A549 (cell line): ENCODE results near the gene LOXL3. TPM values are rescaled to one million over a fixed set of nuclear protein-coding genes. Genes with fewer than 3 reads are reported as not detected.
"Not testable (repeated sequence)": the region's sequence is repeated elsewhere in the genome, so short reads cannot be mapped to it uniquely, and the experiment has no call there.

Source experiments
- ATAC-seq, 2 experiments: fragments of 200-7000 bp in 1 of 2; fragments of >200 bp in 1 of 2; cut with Nextera tagmentation in 1 of 2; cut with Tn5 transposase in 1 of 2; 3 replicates each; pipeline versions ENCODE4 v1.8.0 to v1.9.1; 2018 to 2020; ENCODE audit warnings: mild to moderate bottlenecking in 1 of 2, moderate library complexity in 1 of 2
- CTCF ChIA-PET: fragments of 300-600 bp; sonication (Branson Sonifier 250); formaldehyde crosslinking; extraction: SDS; loops from one replicate; lab custom pipeline; 2021; ENCODE audit warnings: antibody characterized with exemption, inconsistent platforms; lab: Yijun Ruan, JAX
- POLR2A ChIA-PET: fragments of 350-600 bp; formaldehyde crosslinking; extraction: SDS; loops from one replicate; lab custom pipeline; 2021; ENCODE audit warnings: antibody characterized with exemption, inconsistent platforms; lab: Yijun Ruan, JAX
- DNase-seq, 2 experiments: peaks; one replicate each; pipeline versions ENCODE4 v3.0.0 to v3.0.0-alpha.2; 2011 to 2016; ENCODE audit warnings: low read depth in 1 of 2, low spot score in 1 of 2
- FAIRE-seq: peaks from 2 replicates; lab custom pipeline; 2011; peaks lifted over from hg19 to GRCh38; lab: Jason Lieb, UNC
- H3K27ac ChIP-seq, 2 experiments: fragments of >200 bp; sonication (Bioruptor Twin); formaldehyde crosslinking; 3 replicates each; pipeline ENCODE4 v1.5.1; 2016 to 2017
- H3K4me1 ChIP-seq: fragments of >200 bp; sonication (Bioruptor Twin); formaldehyde crosslinking; 3 replicates; pipeline ENCODE4 v1.6.1; 2016
- H3K4me2 ChIP-seq: fragments of >200 bp; sonication (Bioruptor Twin); formaldehyde crosslinking; 3 replicates; pipeline ENCODE4 v1.6.1; 2016
- H3K4me3 ChIP-seq: fragments of >200 bp; sonication (Bioruptor Twin); formaldehyde crosslinking; 3 replicates; pipeline ENCODE4 v1.5.1; 2016
- H3K9me3 ChIP-seq: fragments of >200 bp; sonication (Bioruptor Twin); formaldehyde crosslinking; 3 replicates; pipeline ENCODE4 v1.6.1; 2016
- CBX2 ChIP-seq: fragments of 200-600 bp; sonication (generic); IDR thresholded peaks from 2 replicates; pipeline ENCODE4 v1.6.1; 2016; ENCODE audit warnings: low read depth, mild to moderate bottlenecking, borderline replicate concordance
- CHD4 ChIP-seq: fragments of 200-600 bp; sonication (generic); IDR thresholded peaks from 2 replicates; pipeline ENCODE4 v1.6.1; 2016; ENCODE audit warnings: antibody characterized with exemption, mild to moderate bottlenecking, borderline replicate concordance
- EHMT2 ChIP-seq: fragments of 200-600 bp; sonication (generic); IDR thresholded peaks from 2 replicates; pipeline ENCODE4 v1.6.1; 2016; ENCODE audit warnings: antibody characterized with exemption, low read depth, mild to moderate bottlenecking, moderate library complexity
- GATA3 ChIP-seq: IDR thresholded peaks from 2 replicates; pipeline ENCODE4 v1.6.1; 2012; ENCODE audit warnings: borderline replicate concordance
- HDAC2 ChIP-seq: fragments of 200-600 bp; sonication (generic); IDR thresholded peaks from 2 replicates; pipeline ENCODE4 v1.6.1; 2016
- HOXB13 ChIP-seq: fragments of 250-450 bp; sonication (Bioruptor Pico); IDR thresholded peaks from 2 replicates; pipeline ENCODE4 v1.5.0; 2020; ENCODE audit warnings: low read depth, mild to moderate bottlenecking, moderate library complexity
- JUN ChIP-seq, 2 experiments: fragments of >200 bp; sonication (Bioruptor Twin); formaldehyde crosslinking; IDR thresholded peaks; 2 replicates in 1 of 2; 3 replicates in 1 of 2; pipeline ENCODE4 v1.6.1; 2016 to 2017
- JUNB ChIP-seq: fragments of >200 bp; sonication (Bioruptor Twin); formaldehyde crosslinking; IDR thresholded peaks from 2 replicates; pipeline ENCODE4 v1.6.1; 2016
- KDM1A ChIP-seq: fragments of 200-600 bp; sonication (generic); IDR thresholded peaks from 2 replicates; pipeline ENCODE4 v1.6.1; 2016; ENCODE audit warnings: low read depth, mild to moderate bottlenecking
- KDM5A ChIP-seq: fragments of 200-600 bp; sonication (generic); IDR thresholded peaks from 2 replicates; pipeline ENCODE4 v1.6.1; 2016; ENCODE audit warnings: antibody characterized with exemption, mild to moderate bottlenecking
- MAFK ChIP-seq: fragments of 450-650 bp; IDR thresholded peaks from 2 replicates; pipeline ENCODE4 v1.6.1; 2014; ENCODE audit not compliant: partially characterized antibody
- MAZ ChIP-seq: fragments of 150-350 bp; IDR thresholded peaks from 2 replicates; pipeline ENCODE4 v1.6.1; 2014; ENCODE audit warnings: antibody characterized with exemption, low read depth, low read length, borderline replicate concordance
- NFE2L2 ChIP-seq: fragments of 150-350 bp; conservative IDR thresholded peaks from 2 replicates; pipeline ENCODE4 v1.6.1; 2014; ENCODE audit warnings: low read length
- NPAS2 ChIP-seq: fragments of 250-450 bp; sonication (Bioruptor Pico); IDR thresholded peaks from 2 replicates; pipeline ENCODE4 v1.8.0; 2022; ENCODE audit warnings: mild to moderate bottlenecking, moderate library complexity, borderline replicate concordance
- NR3C1 ChIP-seq: fragments of >200 bp; sonication (Bioruptor Twin); formaldehyde crosslinking; IDR thresholded peaks from 3 replicates; pipeline ENCODE4 v1.6.1; 2017
- RCOR1 ChIP-seq: fragments of 150-350 bp; IDR thresholded peaks from 2 replicates; pipeline ENCODE4 v1.6.1; 2014; ENCODE audit warnings: antibody characterized with exemption, low read length, low read depth
- RFX5 ChIP-seq: fragments of 450-650 bp; IDR thresholded peaks from 2 replicates; pipeline ENCODE4 v1.7.1; 2014; ENCODE audit warnings: antibody characterized with exemption, mild to moderate bottlenecking, moderate library complexity
- TFCP2L1 ChIP-seq: fragments of 250-450 bp; sonication (Bioruptor Pico); IDR thresholded peaks from 2 replicates; pipeline ENCODE4 v1.5.0; 2021; ENCODE audit warnings: mild to moderate bottlenecking
- ZSCAN20 ChIP-seq: fragments of 250-450 bp; sonication (Bioruptor Pico); IDR thresholded peaks from 2 replicates; pipeline ENCODE4 v1.8.0; 2022; ENCODE audit warnings: mild to moderate bottlenecking, moderate library complexity
- WGBS: methylation state at CpG from one replicate; pipeline ENCODE4 v1.1.6; 2017; ENCODE audit errors: missing lambda C conversion rate; 5-methylcytosine and 5-hydroxymethylcytosine counted together
- polyA plus RNA-seq, 4 experiments: library from polyadenylated mRNA; depleted of rRNA in 3 of 4; stranded (reverse); fragments of >200 nt; fragmentation: RNase III in 1 of 4; extraction: RNeasy Plus Mini Kit Qiagen cat#74134 plus additional on column Dnase treatment in 1 of 4; gene quantifications; 2 replicates in 3 of 4; 3 replicates in 1 of 4; pipeline ENCODE4 v1.2.3, GENCODE V29; 2011 to 2017
- TF ChIP-seq, protein P1 (sequence below): fragments of 200-600 bp; sonication (generic); IDR thresholded peaks from 2 replicates; pipeline ENCODE4 v1.6.1; 2016; ENCODE audit warnings: antibody characterized with exemption, mild to moderate bottlenecking, moderate library complexity
- TF ChIP-seq, protein P2 (sequence below): fragments of 250-450 bp; sonication (Bioruptor Pico); IDR thresholded peaks from 2 replicates; pipeline ENCODE4 v1.5.0; 2021; ENCODE audit warnings: mild to moderate bottlenecking, moderate library complexity, borderline replicate concordance
- TF ChIP-seq, protein P3 (sequence below): IDR thresholded peaks from 2 replicates; pipeline ENCODE4 v1.6.1; 2012
- TF ChIP-seq, protein P4 (sequence below): fragments of >200 bp; sonication (Bioruptor Twin); formaldehyde crosslinking; IDR thresholded peaks from 3 replicates; pipeline ENCODE4 v1.5.1; 2016
- TF ChIP-seq, protein P5 (sequence below): fragments of 150-350 bp; IDR thresholded peaks from 2 replicates; pipeline ENCODE4 v1.6.1; 2014; ENCODE audit warnings: low read depth, mild to moderate bottlenecking, low read length

Gene LOXL3
- polyA plus RNA-seq, 2 of the 4 experiments (the other 2 are of a cell fraction), result 0.27 to 0.30 TPM

DNA sequence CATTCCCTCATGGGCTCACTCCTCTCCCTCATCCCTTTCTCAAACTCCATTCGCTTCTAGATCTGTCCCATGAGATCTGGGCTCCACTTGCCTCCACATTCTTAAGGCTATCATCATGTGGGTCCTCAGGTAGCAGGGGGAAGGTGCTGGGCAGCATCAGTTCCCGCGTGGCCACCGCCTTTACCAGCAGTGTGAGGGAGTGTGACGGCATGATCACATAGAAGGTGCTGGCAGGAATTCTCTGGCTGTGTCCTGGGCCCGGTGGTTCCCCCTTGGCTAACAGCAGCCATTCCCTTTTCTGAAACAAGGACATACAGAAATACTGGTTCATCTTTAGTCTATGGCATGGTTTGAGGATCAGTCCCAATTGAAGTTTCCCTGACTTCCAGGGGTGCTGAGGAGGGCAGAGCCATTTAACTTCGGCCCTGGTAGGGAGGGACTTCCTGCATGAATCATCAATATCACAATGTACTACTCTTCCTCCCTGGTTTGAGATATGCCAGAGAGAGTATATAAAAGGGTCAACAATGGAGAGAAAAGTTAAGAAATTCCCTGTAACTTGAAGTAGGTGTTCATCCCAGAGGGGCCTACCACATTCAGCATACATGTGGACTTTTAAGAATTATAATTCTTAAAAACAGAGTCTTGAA lies 8.5 kb upstream of the LOXL3 start:
- no peak overlapping the region for H3K4me3 ChIP-seq
- CTCF ChIA-PET, result interaction anchor here (1.0 kb wide), 1 partner anchor 23 kb away, joined by 3 read pairs; no protein-coding TSS in a partner anchor

DNA sequence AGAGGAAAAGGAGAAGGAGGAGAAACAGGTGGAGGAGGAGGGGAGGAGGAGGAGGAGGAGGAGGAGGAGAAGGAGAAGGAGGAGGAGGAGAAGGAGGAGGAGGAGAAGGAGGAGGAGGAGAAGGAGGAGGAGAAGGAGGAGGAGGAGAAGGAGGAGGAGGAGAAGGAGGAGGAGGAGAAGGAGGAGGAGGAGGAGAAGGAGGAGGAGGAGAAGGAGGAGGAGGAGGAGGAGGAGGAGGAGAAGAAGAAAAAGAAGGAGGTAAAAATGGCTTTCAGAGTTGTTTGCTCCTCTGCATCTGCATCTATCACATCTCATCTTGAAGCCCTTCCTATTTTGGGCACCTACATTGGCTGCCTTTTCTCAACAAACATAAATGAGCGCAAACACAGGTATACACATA lies 7.3 kb upstream of the LOXL3 start:
- DNase-seq, H3K27ac ChIP-seq, POLR2A ChIA-PET, ATAC-seq, FAIRE-seq, H3K9me3 ChIP-seq, H3K4me1 ChIP-seq, H3K4me2 ChIP-seq, H3K4me3 ChIP-seq: not testable (repeated sequence)
- CTCF ChIA-PET, result interaction anchor here (8.6 kb wide), 1 partner anchor 26 kb away, joined by 63 read pairs; no protein-coding TSS in a partner anchor
- WGBS, result 87% methylated on average over 1 of the region's 1 CpG

More for the DNA sequence above, 8.5 kb upstream of the LOXL3 start:
- H3K27ac ChIP-seq, result no peak overlapping the region
- POLR2A ChIA-PET, result no interaction called here
- WGBS, result 73% methylated on average over 7 of the region's 7 CpGs
- ATAC-seq (no peak), DNase-seq (no peak), FAIRE-seq (no peak)
- H3K9me3 ChIP-seq, result no peaks in the 10 kb centered on the region
- TF ChIP-seq, protein P1, sequence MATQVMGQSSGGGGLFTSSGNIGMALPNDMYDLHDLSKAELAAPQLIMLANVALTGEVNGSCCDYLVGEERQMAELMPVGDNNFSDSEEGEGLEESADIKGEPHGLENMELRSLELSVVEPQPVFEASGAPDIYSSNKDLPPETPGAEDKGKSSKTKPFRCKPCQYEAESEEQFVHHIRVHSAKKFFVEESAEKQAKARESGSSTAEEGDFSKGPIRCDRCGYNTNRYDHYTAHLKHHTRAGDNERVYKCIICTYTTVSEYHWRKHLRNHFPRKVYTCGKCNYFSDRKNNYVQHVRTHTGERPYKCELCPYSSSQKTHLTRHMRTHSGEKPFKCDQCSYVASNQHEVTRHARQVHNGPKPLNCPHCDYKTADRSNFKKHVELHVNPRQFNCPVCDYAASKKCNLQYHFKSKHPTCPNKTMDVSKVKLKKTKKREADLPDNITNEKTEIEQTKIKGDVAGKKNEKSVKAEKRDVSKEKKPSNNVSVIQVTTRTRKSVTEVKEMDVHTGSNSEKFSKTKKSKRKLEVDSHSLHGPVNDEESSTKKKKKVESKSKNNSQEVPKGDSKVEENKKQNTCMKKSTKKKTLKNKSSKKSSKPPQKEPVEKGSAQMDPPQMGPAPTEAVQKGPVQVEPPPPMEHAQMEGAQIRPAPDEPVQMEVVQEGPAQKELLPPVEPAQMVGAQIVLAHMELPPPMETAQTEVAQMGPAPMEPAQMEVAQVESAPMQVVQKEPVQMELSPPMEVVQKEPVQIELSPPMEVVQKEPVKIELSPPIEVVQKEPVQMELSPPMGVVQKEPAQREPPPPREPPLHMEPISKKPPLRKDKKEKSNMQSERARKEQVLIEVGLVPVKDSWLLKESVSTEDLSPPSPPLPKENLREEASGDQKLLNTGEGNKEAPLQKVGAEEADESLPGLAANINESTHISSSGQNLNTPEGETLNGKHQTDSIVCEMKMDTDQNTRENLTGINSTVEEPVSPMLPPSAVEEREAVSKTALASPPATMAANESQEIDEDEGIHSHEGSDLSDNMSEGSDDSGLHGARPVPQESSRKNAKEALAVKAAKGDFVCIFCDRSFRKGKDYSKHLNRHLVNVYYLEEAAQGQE, result no peak
- TF ChIP-seq CHD4 (no peak), RFX5 (no peak), GATA3 (no peak), KDM1A (no peak), NR3C1 (no peak), MAZ (no peak), TFCP2L1 (CRISPR knock-in tag) (no peak), NPAS2 (no peak), JUNB (no peak), RCOR1 (no peak)
- TF ChIP-seq, protein P2, sequence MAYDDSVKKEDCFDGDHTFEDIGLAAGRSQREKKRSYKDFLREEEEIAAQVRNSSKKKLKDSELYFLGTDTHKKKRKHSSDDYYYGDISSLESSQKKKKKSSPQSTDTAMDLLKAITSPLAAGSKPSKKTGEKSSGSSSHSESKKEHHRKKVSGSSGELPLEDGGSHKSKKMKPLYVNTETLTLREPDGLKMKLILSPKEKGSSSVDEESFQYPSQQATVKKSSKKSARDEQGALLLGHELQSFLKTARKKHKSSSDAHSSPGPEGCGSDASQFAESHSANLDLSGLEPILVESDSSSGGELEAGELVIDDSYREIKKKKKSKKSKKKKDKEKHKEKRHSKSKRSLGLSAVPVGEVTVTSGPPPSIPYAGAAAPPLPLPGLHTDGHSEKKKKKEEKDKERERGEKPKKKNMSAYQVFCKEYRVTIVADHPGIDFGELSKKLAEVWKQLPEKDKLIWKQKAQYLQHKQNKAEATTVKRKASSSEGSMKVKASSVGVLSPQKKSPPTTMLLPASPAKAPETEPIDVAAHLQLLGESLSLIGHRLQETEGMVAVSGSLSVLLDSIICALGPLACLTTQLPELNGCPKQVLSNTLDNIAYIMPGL (CRISPR knock-in tag), result no peak
- no peaks in the 10 kb centered on the region for H3K4me1 ChIP-seq
- H3K4me2 ChIP-seq, result no peak overlapping the region

DNA sequence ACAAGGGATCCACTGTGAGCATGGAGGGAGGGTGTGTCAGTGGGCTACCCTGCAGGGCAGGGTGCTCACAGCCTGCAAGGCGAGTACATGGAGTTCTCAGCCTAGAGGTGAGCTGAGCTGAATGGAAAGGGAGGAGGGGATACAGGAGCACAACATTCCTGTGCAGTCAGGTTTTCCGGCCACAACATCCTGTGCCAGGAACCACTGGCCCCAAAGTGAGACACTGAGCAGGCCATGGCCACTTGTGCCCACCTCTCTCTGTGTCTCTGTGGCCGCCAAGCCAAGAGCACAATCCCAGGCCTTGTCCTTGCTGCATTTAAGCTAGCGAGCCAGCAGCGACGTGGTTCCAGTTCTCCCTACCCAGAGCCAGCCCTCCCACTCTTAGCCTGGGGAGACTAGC lies 6.8 kb upstream of the LOXL3 start:
- Histone ChIP-seq H3K4me1 (no peaks in the 10 kb centered on the region), H3K4me2 (no peak overlapping the region), H3K9me3 (no peaks in the 10 kb centered on the region), H3K27ac (no peak overlapping the region), H3K4me3 (no peak overlapping the region)
- TF ChIP-seq NFE2L2 (no peak), JUN (IDR thresholded peaks at IDR 0.05) (no peak), MAFK (no peak), KDM5A (no peak), EHMT2 (no peak), HDAC2 (no peak), CHD4 (no peak), HOXB13 (CRISPR knock-in tag) (no peak), CBX2 (no peak), TFCP2L1 (CRISPR knock-in tag) (no peak), GATA3 (no peak), ZSCAN20 (no peak)
- TF ChIP-seq, protein P3, sequence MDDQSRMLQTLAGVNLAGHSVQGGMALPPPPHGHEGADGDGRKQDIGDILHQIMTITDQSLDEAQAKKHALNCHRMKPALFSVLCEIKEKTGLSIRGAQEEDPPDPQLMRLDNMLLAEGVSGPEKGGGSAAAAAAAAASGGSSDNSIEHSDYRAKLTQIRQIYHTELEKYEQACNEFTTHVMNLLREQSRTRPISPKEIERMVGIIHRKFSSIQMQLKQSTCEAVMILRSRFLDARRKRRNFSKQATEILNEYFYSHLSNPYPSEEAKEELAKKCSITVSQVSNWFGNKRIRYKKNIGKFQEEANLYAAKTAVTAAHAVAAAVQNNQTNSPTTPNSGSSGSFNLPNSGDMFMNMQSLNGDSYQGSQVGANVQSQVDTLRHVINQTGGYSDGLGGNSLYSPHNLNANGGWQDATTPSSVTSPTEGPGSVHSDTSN, result no peak
- TF ChIP-seq, protein P4, sequence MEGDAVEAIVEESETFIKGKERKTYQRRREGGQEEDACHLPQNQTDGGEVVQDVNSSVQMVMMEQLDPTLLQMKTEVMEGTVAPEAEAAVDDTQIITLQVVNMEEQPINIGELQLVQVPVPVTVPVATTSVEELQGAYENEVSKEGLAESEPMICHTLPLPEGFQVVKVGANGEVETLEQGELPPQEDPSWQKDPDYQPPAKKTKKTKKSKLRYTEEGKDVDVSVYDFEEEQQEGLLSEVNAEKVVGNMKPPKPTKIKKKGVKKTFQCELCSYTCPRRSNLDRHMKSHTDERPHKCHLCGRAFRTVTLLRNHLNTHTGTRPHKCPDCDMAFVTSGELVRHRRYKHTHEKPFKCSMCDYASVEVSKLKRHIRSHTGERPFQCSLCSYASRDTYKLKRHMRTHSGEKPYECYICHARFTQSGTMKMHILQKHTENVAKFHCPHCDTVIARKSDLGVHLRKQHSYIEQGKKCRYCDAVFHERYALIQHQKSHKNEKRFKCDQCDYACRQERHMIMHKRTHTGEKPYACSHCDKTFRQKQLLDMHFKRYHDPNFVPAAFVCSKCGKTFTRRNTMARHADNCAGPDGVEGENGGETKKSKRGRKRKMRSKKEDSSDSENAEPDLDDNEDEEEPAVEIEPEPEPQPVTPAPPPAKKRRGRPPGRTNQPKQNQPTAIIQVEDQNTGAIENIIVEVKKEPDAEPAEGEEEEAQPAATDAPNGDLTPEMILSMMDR, result no peak
- TF ChIP-seq, protein P5, sequence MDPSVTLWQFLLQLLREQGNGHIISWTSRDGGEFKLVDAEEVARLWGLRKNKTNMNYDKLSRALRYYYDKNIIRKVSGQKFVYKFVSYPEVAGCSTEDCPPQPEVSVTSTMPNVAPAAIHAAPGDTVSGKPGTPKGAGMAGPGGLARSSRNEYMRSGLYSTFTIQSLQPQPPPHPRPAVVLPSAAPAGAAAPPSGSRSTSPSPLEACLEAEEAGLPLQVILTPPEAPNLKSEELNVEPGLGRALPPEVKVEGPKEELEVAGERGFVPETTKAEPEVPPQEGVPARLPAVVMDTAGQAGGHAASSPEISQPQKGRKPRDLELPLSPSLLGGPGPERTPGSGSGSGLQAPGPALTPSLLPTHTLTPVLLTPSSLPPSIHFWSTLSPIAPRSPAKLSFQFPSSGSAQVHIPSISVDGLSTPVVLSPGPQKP, result no peak
- no peak for DNase-seq
- WGBS, result 71% methylated on average over 6 of the region's 6 CpGs
- ATAC-seq, result peak; percentile 9 to 10; a peak in 2 of 6 replicates
- no peak for FAIRE-seq
- POLR2A ChIA-PET, result no interaction called here
- CTCF ChIA-PET, result interaction anchor here (2.1 to 8.6 kb wide), 2 partner anchors 27 to 77 kb away, joined by 6 to 63 read pairs; partner anchors contain the start of genes CCDC142 and TTC31
